GM12892 (cell line): Measurements from ENCODE around the gene PEPD.

ENCODE experiments used
- POLR2A ChIP-seq: IDR thresholded peaks from 2 replicates; pipeline ENCODE4 v1.6.1; 2011; ENCODE audit warnings: low read depth, low read length, control low read depth
- POLR2AphosphoS5 ChIP-seq: IDR thresholded peaks from 2 replicates; pipeline ENCODE4 v1.6.1; 2011; ENCODE audit warnings: low read depth, low read length, control low read depth
- TAF1 ChIP-seq: IDR thresholded peaks from 2 replicates; pipeline ENCODE4 v1.6.1; 2011; ENCODE audit warnings: low read depth, mild to moderate bottlenecking, control low read depth, low read length, borderline replicate concordance

DNA sequence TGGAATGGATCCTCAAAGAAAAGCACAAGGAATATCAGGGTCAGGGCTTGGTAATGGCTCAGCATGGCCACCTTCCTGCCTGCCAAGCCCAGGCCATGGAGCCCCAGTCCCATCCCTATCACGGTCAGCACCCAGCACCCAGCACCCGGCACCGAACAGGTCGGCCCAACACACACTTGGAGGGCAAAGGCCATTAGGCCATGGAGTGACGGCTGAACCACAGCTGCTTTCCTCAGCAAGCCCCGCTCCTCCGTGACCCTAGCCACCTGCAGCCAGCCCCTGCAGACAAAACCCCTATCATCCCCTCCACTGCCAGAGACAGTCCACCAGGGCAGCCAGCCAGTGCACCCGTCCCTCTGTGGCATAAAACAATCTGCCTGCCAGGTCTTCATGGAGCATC lies 20.6 kb downstream of the PEPD start:
- TF ChIP-seq TAF1 (no peak), POLR2AphosphoS5 (no peak), POLR2A (no peak)
